Measurements from ENCODE around the gene KAZALD1.

DNA sequence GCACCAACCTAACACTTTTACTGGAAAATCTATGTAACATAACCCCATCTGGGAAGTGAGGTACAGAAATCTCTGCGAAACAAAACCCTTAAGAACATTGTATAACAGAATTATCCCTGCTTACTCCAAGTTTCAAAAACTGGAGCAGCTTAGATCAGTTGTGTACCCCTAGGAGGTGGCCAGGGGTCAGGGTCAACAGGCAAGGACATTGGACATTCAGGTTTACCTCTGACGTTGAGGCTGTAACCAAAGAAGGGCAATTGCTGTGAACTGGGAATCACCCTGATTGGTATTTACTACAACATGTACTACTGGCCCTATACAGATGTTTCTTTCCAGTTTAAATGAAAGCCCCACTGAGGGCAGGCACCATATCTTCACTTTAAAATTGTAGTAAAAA, 17.7 kb upstream of the KAZALD1 start:
- TF ChIP-seq, protein P1, sequence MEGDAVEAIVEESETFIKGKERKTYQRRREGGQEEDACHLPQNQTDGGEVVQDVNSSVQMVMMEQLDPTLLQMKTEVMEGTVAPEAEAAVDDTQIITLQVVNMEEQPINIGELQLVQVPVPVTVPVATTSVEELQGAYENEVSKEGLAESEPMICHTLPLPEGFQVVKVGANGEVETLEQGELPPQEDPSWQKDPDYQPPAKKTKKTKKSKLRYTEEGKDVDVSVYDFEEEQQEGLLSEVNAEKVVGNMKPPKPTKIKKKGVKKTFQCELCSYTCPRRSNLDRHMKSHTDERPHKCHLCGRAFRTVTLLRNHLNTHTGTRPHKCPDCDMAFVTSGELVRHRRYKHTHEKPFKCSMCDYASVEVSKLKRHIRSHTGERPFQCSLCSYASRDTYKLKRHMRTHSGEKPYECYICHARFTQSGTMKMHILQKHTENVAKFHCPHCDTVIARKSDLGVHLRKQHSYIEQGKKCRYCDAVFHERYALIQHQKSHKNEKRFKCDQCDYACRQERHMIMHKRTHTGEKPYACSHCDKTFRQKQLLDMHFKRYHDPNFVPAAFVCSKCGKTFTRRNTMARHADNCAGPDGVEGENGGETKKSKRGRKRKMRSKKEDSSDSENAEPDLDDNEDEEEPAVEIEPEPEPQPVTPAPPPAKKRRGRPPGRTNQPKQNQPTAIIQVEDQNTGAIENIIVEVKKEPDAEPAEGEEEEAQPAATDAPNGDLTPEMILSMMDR (conservative IDR thresholded peaks at IDR 0.05; ENCODE audit: low read depth, low read length), result no peak
- no peak for TF ChIP-seq EZH2 (IDR thresholded peaks at IDR 0.05; ENCODE audit: borderline replicate concordance, low read depth, low read length, poor library complexity, severe bottlenecking)

Data from A673 (cell line).